IPS-20b (cell line): ENCODE measurements around the gene ROR2.

Source experiments
- H3K27ac ChIP-seq: one replicate; pipeline ENCODE4 v1.5.1; 2013; ENCODE audit warnings: low read length
- H3K27me3 ChIP-seq: 2 replicates; pipeline ENCODE4 v1.6.1; 2013; ENCODE audit warnings: mild to moderate bottlenecking, low read length, inconsistent platforms; ENCODE audit not compliant: insufficient read depth
- H3K36me3 ChIP-seq: 2 replicates; pipeline ENCODE4 v1.6.1; 2013; ENCODE audit warnings: low read depth, mild to moderate bottlenecking, inconsistent platforms, low read length, moderate library complexity; ENCODE audit not compliant: insufficient read depth
- H3K4me1 ChIP-seq: 2 replicates; pipeline ENCODE4 v1.6.1; 2013; ENCODE audit warnings: mild to moderate bottlenecking, control low read depth, inconsistent platforms, low read length, moderate library complexity; ENCODE audit not compliant: insufficient read depth
- H3K4me3 ChIP-seq: 2 replicates; pipeline ENCODE4 v1.5.1; 2013; ENCODE audit warnings: mild to moderate bottlenecking, low read length, inconsistent platforms
- H3K9ac ChIP-seq: 2 replicates; pipeline ENCODE4 v1.6.1; 2013; ENCODE audit warnings: low read depth, mild to moderate bottlenecking, inconsistent platforms, low read length, moderate library complexity
- H3K9me3 ChIP-seq: 2 replicates; pipeline ENCODE4 v1.6.1; 2013; ENCODE audit warnings: mild to moderate bottlenecking, low read depth, low read length, inconsistent platforms; ENCODE audit not compliant: insufficient read depth

Gene ROR2

GRCh38 chr9:91967259-91967658 is 17.2 kb upstream of the ROR2 start:
- Histone ChIP-seq H3K4me3 (no peak overlapping the region), H3K9ac (no peak overlapping the region), H3K36me3 (no peaks in the 10 kb centered on the region), H3K9me3 (no peaks in the 10 kb centered on the region), H3K27me3 (no peaks in the 10 kb centered on the region), H3K4me1 (no peaks in the 10 kb centered on the region), H3K27ac (no peak overlapping the region)

- no peak overlapping the region for H3K27ac ChIP-seq
- no peak overlapping the region for H3K4me3 ChIP-seq
- no peaks in the 10 kb centered on the region for H3K27me3 ChIP-seq
These were observed 16.5 kb upstream of the ROR2 start for GRCh38 chr9:91966503-91966902.

GRCh38 chr9:91963711-91964240 is 13.7 kb upstream of the ROR2 start:
- no peaks in the 10 kb centered on the region for H3K27me3 ChIP-seq
- no peaks in the 10 kb centered on the region for H3K4me1 ChIP-seq
- H3K9me3 ChIP-seq = peaks cover 6% of the 10 kb centered on the region; the same call in 1 of the 2 replicates
- H3K9ac ChIP-seq = no peak overlapping the region
- H3K4me3 ChIP-seq = no peak overlapping the region
- no peak overlapping the region for H3K27ac ChIP-seq
- no peaks in the 10 kb centered on the region for H3K36me3 ChIP-seq

More at GRCh38 chr9:91966503-91966902, 16.5 kb upstream of the ROR2 start:
- H3K4me1 ChIP-seq = no peaks in the 10 kb centered on the region
- H3K36me3 ChIP-seq = no peaks in the 10 kb centered on the region
- H3K9ac ChIP-seq = no peak overlapping the region
- no peaks in the 10 kb centered on the region for H3K9me3 ChIP-seq

- peaks cover 6% of the 10 kb centered on the region; the same call in 1 of the 2 replicates for H3K9me3 ChIP-seq
- no peaks in the 10 kb centered on the region for H3K36me3 ChIP-seq
- H3K4me3 ChIP-seq = no peak overlapping the region
- H3K27ac ChIP-seq = no peak overlapping the region
- no peaks in the 10 kb centered on the region for H3K4me1 ChIP-seq
- H3K27me3 ChIP-seq = no peaks in the 10 kb centered on the region
- H3K9ac ChIP-seq = no peak overlapping the region
These were observed 10.3 kb upstream of the ROR2 start for GRCh38 chr9:91960367-91960766.

GRCh38 chr9:91958174-91958573 is 8.1 kb upstream of the ROR2 start:
- Histone ChIP-seq H3K36me3 (no peaks in the 10 kb centered on the region), H3K4me1 (no peaks in the 10 kb centered on the region), H3K27ac (no peak overlapping the region), H3K4me3 (no peak overlapping the region), H3K9me3 (peaks cover 6% of the 10 kb centered on the region; the same call in 1 of the 2 replicates), H3K9ac (no peak overlapping the region), H3K27me3 (no peaks in the 10 kb centered on the region)

- Histone ChIP-seq H3K36me3 (no peaks in the 10 kb centered on the region), H3K27me3 (peaks cover 26% of the 10 kb centered on the region), H3K4me3 (no peak overlapping the region), H3K9me3 (0 out of 2 replicates have a peak, but pooled peaks cover under 1% of the 10 kb centered on the region), H3K9ac (no peak overlapping the region), H3K4me1 (peaks cover 3% of the 10 kb centered on the region; the same call in 1 of the 2 replicates), H3K27ac (no peak overlapping the region)
These were observed 4.9 kb upstream of the ROR2 start for GRCh38 chr9:91954841-91955471.

- H3K4me3 ChIP-seq = no peak overlapping the region
- peaks cover 38% of the 10 kb centered on the region for H3K27me3 ChIP-seq
- peaks cover 3% of the 10 kb centered on the region; the same call in 1 of the 2 replicates for H3K4me1 ChIP-seq
- no peaks in the 10 kb centered on the region for H3K9me3 ChIP-seq
- H3K27ac ChIP-seq = no peak overlapping the region
- H3K9ac ChIP-seq = no peak overlapping the region
- no peaks in the 10 kb centered on the region for H3K36me3 ChIP-seq
These were observed 3.7 kb upstream of the ROR2 start for GRCh38 chr9:91953718-91954117.

GRCh38 chr9:91951944-91952520 is 2.0 kb upstream of the ROR2 start:
- H3K9me3 ChIP-seq = no peaks in the 10 kb centered on the region
- no peaks in the 10 kb centered on the region for H3K36me3 ChIP-seq
- no peak overlapping the region for H3K9ac ChIP-seq
- H3K4me3 ChIP-seq = no peak overlapping the region
- peaks cover 3% of the 10 kb centered on the region; the same call in 1 of the 2 replicates for H3K4me1 ChIP-seq
- no peak overlapping the region for H3K27ac ChIP-seq
- H3K27me3 ChIP-seq = peaks cover 55% of the 10 kb centered on the region

GRCh38 chr9:91949392-91949945 is 559 bp downstream of the ROR2 start:
- peak overlapping the region; percentile 69 for H3K4me3 ChIP-seq
- peaks cover 72% of the 10 kb centered on the region for H3K27me3 ChIP-seq
- peak overlapping the region; percentile 46; the same call in 1 of the 2 replicates for H3K9ac ChIP-seq
- H3K4me1 ChIP-seq = peaks cover 20% of the 10 kb centered on the region; the same call in 1 of the 2 replicates
- no peaks in the 10 kb centered on the region for H3K36me3 ChIP-seq
- no peaks in the 10 kb centered on the region for H3K9me3 ChIP-seq
- H3K27ac ChIP-seq = no peak overlapping the region

GRCh38 chr9:91948597-91949391 is 1.2 kb downstream of the ROR2 start:
- Histone ChIP-seq H3K36me3 (no peaks in the 10 kb centered on the region), H3K9me3 (no peaks in the 10 kb centered on the region), H3K27me3 (peaks cover 72% of the 10 kb centered on the region), H3K4me3 (peak overlapping the region; percentile 69), H3K27ac (no peak overlapping the region), H3K9ac (peak overlapping the region; percentile 44; the same call in 1 of the 2 replicates), H3K4me1 (peaks cover 20% of the 10 kb centered on the region; the same call in 1 of the 2 replicates)

GRCh38 chr9:91948101-91948596 is 1.9 kb downstream of the ROR2 start:
- Histone ChIP-seq H3K9ac (peak overlapping the region; percentile 29; the same call in 1 of the 2 replicates), H3K4me3 (peak overlapping the region; percentile 69), H3K9me3 (no peaks in the 10 kb centered on the region), H3K36me3 (no peaks in the 10 kb centered on the region), H3K27ac (no peak overlapping the region), H3K4me1 (peaks cover 20% of the 10 kb centered on the region; the same call in 1 of the 2 replicates), H3K27me3 (peaks cover 72% of the 10 kb centered on the region)
